Fibroblast of skin of right biceps (primary cell): ENCODE data around the gene ANTXR1.
"Not testable (repeated sequence)": the region's sequence is repeated elsewhere in the genome, so short reads cannot be mapped to it uniquely, and the experiment has no call there.

ENCODE experiments used
- DNase-seq: peaks from one replicate; pipeline ENCODE4 v3.0.0-alpha.2; 2013

The ANTXR1 gene

GRCh38 chr2:69214898-69215297, 201.9 kb downstream of the ANTXR1 start:
- peak; percentile 78 for DNase-seq

- DNase-seq = peak; percentile 73
Observed at GRCh38 chr2:69216535-69217332, 203.8 kb downstream of the ANTXR1 start.

- DNase-seq = no peak
Observed at GRCh38 chr2:69217333-69218080, 204.5 kb downstream of the ANTXR1 start.

- no peak for DNase-seq
Observed at GRCh38 chr2:69221512-69221911, 208.5 kb downstream of the ANTXR1 start.

DNA sequence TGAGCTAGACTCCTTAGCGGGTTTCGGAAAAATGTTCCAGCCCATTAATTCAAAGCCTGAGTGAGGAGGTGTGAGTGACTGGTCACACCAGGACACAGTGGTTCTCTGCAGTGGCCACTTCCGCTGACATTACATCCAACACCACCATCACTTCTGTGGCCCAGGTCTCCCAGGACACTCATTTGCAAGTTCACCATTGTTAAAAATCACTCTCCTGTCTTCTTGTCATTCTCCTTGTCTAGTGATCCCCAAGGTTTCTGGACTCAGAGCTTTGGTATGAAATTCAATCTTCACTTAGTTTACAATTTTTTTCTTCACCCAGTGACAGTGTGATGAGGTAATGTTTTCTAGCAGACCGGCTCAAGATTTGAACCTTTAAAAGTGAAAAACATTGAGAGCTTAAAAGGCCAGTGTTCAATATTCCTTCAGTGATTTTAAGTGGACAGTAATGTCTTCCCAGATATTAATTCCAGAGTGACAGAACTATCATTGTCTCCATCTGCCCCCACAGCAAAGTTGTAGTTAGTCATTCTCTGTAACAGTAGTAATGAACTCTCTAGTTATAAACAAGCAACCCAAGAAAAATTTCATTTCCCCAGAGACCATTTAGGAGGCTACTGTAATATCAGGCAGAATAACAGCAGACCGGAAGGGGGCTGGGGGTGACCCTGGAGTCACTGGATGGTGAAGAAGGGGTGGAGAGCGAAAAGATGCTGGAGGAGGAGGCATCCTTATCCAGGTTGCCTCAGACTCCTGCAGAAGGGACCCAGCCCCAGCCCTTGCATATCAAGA, 209.2 kb downstream of the ANTXR1 start:
- DNase-seq = peak; percentile 84

DNA sequence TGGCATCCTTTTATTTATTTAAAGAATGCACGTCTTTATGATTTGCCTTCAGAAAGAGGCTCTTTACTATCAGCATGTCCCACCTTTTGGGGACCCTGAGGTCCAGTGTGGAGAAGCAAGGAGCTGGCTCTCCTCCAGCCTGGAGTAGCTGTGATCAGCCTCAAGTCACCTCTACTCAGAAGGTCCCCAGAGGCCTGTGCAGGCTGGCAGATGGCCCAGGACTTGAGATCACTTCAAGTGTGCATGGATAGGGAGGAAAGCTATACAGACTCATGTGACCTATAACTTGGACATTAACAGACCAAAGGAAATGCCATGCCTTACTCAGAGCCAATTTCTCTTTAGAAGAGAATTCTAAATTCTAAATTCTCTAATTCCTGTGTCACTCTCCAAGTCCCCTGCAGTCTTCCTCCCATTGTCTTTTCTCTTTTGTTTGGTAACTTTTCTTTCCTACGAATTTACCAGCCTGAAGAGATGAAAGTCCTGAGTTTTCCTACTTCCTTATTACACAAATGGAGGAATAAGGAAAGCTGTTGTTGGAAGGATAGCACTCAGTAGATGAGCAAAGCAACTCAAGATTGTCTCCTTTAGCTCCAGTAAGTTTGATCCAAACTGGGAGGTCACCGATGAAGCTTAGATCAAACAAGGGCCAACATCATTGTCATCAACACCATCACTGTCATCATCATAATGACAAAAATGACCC, 210.1 kb downstream of the ANTXR1 start:
- peak; percentile 81 for DNase-seq

DNA sequence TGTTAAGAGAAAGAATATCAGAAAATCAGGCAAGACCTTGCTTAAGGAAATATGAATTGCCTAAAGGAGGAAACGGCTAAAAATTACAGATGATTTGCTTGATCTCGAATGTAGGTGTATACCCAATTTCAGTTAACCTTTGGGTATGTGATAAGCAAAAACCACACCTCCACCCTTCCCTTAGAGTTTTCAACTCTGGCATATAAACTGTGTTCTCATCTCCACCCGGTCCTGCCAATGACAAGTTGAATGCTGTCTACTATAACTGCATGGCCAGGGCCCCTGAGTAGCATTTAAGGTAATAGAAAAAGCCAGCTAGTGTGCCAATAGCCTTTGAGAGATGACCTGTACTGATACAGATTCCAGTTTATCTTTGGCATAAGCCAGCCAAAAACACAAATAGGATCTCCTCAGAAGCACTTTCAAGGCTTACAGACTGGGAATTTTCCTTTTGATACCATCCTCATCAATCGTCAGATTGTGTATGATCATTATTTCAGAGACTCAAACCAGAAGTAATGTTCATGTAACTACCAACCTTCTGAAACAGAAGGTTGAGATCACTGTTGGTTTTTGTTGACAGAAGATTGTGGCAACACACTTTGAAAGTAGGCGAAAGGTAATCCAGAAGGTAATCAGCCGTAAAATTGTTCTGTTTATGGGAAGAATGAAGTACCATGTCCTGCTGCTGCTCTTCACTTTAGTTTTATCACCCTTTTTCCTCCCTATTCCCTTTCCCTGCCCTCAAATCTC, 211.0 kb downstream of the ANTXR1 start:
- DNase-seq = no peak

DNA sequence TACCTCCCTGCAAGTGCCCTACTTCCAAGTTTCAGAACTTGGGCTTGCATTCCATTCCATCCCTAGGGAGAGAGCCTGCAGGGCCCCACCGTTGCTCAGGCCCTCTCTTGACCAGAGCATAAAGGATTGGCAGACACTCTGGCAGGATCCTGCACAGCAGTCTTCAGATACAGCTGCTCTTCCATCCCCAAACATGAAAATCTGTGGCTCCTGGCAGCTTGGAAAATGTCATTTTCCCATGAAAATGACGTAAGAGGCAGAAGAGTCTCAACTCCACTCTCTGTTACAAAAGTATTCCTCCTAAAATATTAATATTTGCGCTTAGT, 211.5 kb downstream of the ANTXR1 start:
- DNase-seq = peak; percentile 43

GRCh38 chr2:69225933-69226332, 213.0 kb downstream of the ANTXR1 start:
- DNase-seq = peak; percentile 95

- DNase-seq = no peak
Observed at GRCh38 chr2:69226903-69227302, 213.9 kb downstream of the ANTXR1 start.

- no peak for DNase-seq
Observed at GRCh38 chr2:69227716-69228115, 214.7 kb downstream of the ANTXR1 start.

- not testable (repeated sequence) for DNase-seq
Observed at GRCh38 chr2:69230946-69231345, 218.0 kb downstream of the ANTXR1 start.

GRCh38 chr2:69231612-69232277, 218.8 kb downstream of the ANTXR1 start:
- no peak for DNase-seq

GRCh38 chr2:69235835-69236234, 222.9 kb downstream of the ANTXR1 start:
- not testable (repeated sequence) for DNase-seq

GRCh38 chr2:69237070-69237670, 224.2 kb downstream of the ANTXR1 start:
- DNase-seq = no peak

DNA sequence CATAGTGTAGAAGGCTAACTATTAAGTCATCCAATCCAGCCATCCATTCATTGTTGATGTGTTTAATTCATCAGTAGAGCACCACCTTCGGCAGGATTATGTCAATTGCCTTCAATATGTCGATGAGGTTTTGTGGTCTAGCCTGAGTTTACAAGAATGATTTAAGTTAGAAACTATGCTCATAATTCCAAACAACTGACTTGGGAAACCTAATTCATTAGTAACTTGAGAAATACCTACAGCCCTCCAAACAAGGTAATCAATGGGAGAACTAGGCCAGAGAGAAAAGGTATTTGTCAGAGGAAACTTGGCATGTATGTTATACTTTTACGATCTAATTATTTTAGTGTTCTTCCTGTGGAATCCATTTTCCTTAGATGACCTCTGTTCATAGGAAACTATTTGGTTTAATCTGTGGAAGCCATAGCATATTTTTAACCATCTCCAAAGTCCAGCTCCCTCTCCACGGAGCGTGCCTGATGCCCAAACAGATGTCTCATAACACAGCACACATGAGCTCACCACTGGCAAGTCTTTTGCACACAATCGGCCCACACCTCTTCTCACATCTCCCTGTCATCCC, 225.6 kb downstream of the ANTXR1 start:
- DNase-seq = peak; percentile 89

DNA sequence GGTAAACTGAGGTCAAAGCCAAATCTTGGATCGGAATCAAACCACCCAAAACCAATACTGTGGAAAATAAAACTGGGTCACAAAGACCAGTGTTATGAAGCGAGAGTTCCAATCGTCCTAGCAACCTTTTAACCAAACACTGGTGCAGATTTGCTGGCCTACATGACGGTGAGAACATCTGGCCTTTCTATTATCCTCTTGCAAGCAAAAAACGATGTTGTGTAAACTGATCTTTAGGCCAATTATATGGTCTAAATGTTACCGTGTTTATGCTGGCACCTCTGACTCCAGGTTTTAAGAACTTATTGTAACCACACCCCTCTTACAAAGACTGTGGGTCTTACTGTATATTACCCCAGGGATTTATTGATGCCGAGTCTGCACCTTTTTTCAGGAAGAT, 228.1 kb downstream of the ANTXR1 start:
- no peak for DNase-seq

GRCh38 chr2:69241664-69242514, 228.9 kb downstream of the ANTXR1 start:
- no peak for DNase-seq

DNA sequence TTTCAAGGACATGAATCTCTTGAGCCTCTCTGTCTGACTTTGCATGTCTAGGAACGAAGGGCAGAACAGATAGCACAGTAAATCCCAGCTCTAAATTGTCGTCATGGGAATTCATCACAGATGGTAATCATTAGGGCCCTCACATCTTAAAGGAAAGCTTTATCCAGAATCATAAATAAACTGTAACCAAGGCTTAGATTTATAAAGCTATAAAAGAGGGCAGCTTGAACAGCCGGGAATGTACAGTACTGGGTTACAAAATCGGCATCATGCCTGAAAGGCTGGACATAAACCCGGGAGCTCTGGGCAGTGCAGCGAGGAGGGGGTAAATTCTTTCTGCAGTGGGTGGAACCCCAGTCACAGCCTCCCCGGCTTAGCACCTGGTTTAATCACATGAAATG, 229.7 kb downstream of the ANTXR1 start:
- DNase-seq = peak; percentile 94

DNA sequence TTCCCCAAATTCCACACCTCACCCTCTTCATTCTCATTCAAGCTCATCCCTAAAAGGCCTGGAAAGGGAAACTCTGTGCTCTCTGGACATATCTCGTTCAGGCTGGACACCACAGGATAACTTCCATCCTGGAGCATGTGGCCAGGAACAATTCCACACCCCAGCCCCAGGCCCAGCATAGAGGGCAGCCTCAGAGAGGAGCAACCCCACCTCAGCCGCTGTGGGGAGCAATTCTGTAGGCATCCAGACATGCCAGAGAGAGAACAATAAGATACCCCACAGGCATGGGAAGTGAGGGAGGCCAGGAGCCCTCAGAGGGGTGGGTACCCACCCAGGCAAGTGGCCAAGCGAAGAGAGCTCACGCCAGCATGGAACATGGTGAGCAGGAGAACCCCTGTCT, 230.7 kb downstream of the ANTXR1 start:
- DNase-seq = no peak
